Thyroid gland (tissue), 4 donors: Measurements from ENCODE around the gene BLID.

Experiments used
- CTCF ChIP-seq, 6 experiments: fragments of 200-600 bp in 3 of 6; fragments of 450-650 bp in 3 of 6; sonication (generic) in 3 of 6; IDR thresholded peaks; one replicate each; pipeline ENCODE4 v1.5.1; 2016 to 2019; ENCODE audit warnings: antibody characterized with exemption in 6 of 6, mild to moderate bottlenecking in 2 of 6, inconsistent platforms in 1 of 6, moderate library complexity in 1 of 6
- POLR2A ChIP-seq, 2 donors: fragments of 450-650 bp; IDR thresholded peaks; one replicate each; pipeline ENCODE4 v1.6.1; 2017; ENCODE audit warnings: antibody characterized with exemption in 2 of 2, mild to moderate bottlenecking in 2 of 2, moderate library complexity in 1 of 2

- no peak for TF ChIP-seq CTCF (IDR thresholded peaks at IDR 0.05)
- TF ChIP-seq POLR2A (IDR thresholded peaks at IDR 0.05) = no peak
These were observed 13.6 kb downstream of the BLID start for GRCh38 chr11:122102426-122102825.
